H9 (cell line): ENCODE results near the gene ATP13A1. TPM values are rescaled to one million over a fixed set of nuclear protein-coding genes. Genes with fewer than 3 reads are reported as not detected.

Source experiments
- DNase-seq: peaks from one replicate; pipeline ENCODE4 v3.0.0-alpha.2; 2017
- H2AFZ ChIP-seq: one replicate; pipeline ENCODE4 v1.6.1; 2013; ENCODE audit warnings: mild to moderate bottlenecking, low read length, control low read depth, moderate library complexity
- H2AK5ac ChIP-seq: 2 replicates; pipeline ENCODE4 v1.6.1; 2013; ENCODE audit warnings: low read length, control low read depth, mixed read lengths; ENCODE audit not compliant: insufficient read length
- H2BK120ac ChIP-seq: one replicate; pipeline ENCODE4 v1.6.1; 2013; ENCODE audit warnings: low read depth, mild to moderate bottlenecking, low read length, control low read depth, inconsistent platforms; ENCODE audit not compliant: poor library complexity, severe bottlenecking
- H2BK12ac ChIP-seq: 2 replicates; pipeline ENCODE4 v1.6.1; 2013; ENCODE audit warnings: low read length, control low read depth, mixed read lengths, low read depth; ENCODE audit not compliant: insufficient read length
- H2BK15ac ChIP-seq: 2 replicates; pipeline ENCODE4 v1.6.1; 2013; ENCODE audit warnings: low read depth, low read length, control low read depth
- H2BK20ac ChIP-seq: one replicate; pipeline ENCODE4 v1.6.1; 2013; ENCODE audit warnings: low read depth, mild to moderate bottlenecking, low read length, control low read depth, inconsistent platforms; ENCODE audit not compliant: poor library complexity, severe bottlenecking
- H2BK5ac ChIP-seq: 2 replicates; pipeline ENCODE4 v1.6.1; 2013; ENCODE audit warnings: low read length, control low read depth, mixed read lengths; ENCODE audit not compliant: insufficient read length
- H3K14ac ChIP-seq: 2 replicates; pipeline ENCODE4 v1.6.1; 2013; ENCODE audit warnings: low read length, control low read depth; ENCODE audit not compliant: insufficient read depth
- H3K18ac ChIP-seq: 2 replicates; pipeline ENCODE4 v1.6.1; 2013; ENCODE audit warnings: low read depth, mild to moderate bottlenecking, mixed read lengths, low read length, control low read depth; ENCODE audit not compliant: insufficient read length
- H3K23ac ChIP-seq: 2 replicates; pipeline ENCODE4 v1.6.1; 2013; ENCODE audit warnings: low read length, control low read depth, mixed read lengths, low read depth; ENCODE audit not compliant: insufficient read length
- H3K23me2 ChIP-seq: 2 replicates; pipeline ENCODE4 v1.6.1; 2013; ENCODE audit warnings: low read depth, mild to moderate bottlenecking, mixed read lengths, low read length, control low read depth; ENCODE audit not compliant: insufficient read length, poor library complexity, severe bottlenecking
- H3K27ac ChIP-seq: 2 replicates; pipeline ENCODE4 v1.5.1; 2013; ENCODE audit warnings: low read length, control low read depth, mixed read lengths, low read depth; ENCODE audit not compliant: insufficient read length
- H3K27me3 ChIP-seq: 2 replicates; pipeline ENCODE4 v1.6.1; 2013; ENCODE audit warnings: low read length, control low read depth, inconsistent platforms; ENCODE audit not compliant: insufficient read depth
- H3K4ac ChIP-seq: 2 replicates; pipeline ENCODE4 v1.6.1; 2013; ENCODE audit warnings: low read depth, mild to moderate bottlenecking, control low read depth, inconsistent platforms, low read length, moderate library complexity
- H3K4me1 ChIP-seq: 2 replicates; pipeline ENCODE4 v1.6.1; 2013; ENCODE audit warnings: low read length, control low read depth, inconsistent platforms; ENCODE audit not compliant: insufficient read depth
- H3K4me2 ChIP-seq: 2 replicates; pipeline ENCODE4 v1.6.1; 2013; ENCODE audit warnings: low read length, control low read depth, mixed read lengths; ENCODE audit not compliant: insufficient read length, insufficient read depth
- H3K56ac ChIP-seq: 2 replicates; pipeline ENCODE4 v1.6.1; 2013; ENCODE audit warnings: low read depth, mild to moderate bottlenecking, mixed read lengths, low read length, control low read depth; ENCODE audit not compliant: insufficient read length
- H3K79me1 ChIP-seq: 2 replicates; pipeline ENCODE4 v1.6.1; 2013; ENCODE audit warnings: low read depth, mild to moderate bottlenecking, moderate library complexity, low read length, control low read depth, inconsistent platforms; ENCODE audit not compliant: insufficient read depth, poor library complexity, severe bottlenecking
- H3K79me2 ChIP-seq: 2 replicates; pipeline ENCODE4 v1.6.1; 2013; ENCODE audit warnings: low read length, control low read depth, inconsistent platforms; ENCODE audit not compliant: insufficient read depth
- H3K9ac ChIP-seq: 2 replicates; pipeline ENCODE4 v1.6.1; 2013; ENCODE audit warnings: low read length, control low read depth, mixed read lengths; ENCODE audit not compliant: insufficient read length; ENCODE audit errors: extremely low read depth
- H3K9me3 ChIP-seq: one replicate; pipeline ENCODE4 v1.6.1; 2013; ENCODE audit warnings: low read depth, low read length, inconsistent platforms; ENCODE audit not compliant: control insufficient read depth
- H3T11ph ChIP-seq: one replicate; pipeline ENCODE4 v1.6.1; 2013; ENCODE audit warnings: mild to moderate bottlenecking, low read length, control low read depth, inconsistent platforms
- H4K20me1 ChIP-seq: one replicate; pipeline ENCODE4 v1.6.1; 2013; ENCODE audit not compliant: control insufficient read depth, insufficient read length, insufficient read depth
- H4K5ac ChIP-seq: 2 replicates; pipeline ENCODE4 v1.6.1; 2013; ENCODE audit warnings: low read depth, mild to moderate bottlenecking, mixed read lengths, low read length, control low read depth; ENCODE audit not compliant: insufficient read length
- H4K8ac ChIP-seq: replicated peaks from 2 replicates; pipeline ENCODE4 v1.6.1; 2013; ENCODE audit warnings: low read length, control low read depth, mixed read lengths, low read depth; ENCODE audit not compliant: insufficient read length
- H4K91ac ChIP-seq: 2 replicates; pipeline ENCODE4 v1.6.1; 2013; ENCODE audit warnings: low read depth, mild to moderate bottlenecking, moderate library complexity, mixed read lengths, low read length, control low read depth; ENCODE audit not compliant: insufficient read length
- H3K27ac Mint-ChIP-seq, 3 experiments: 2 replicates in 2 of 3; 3 replicates in 1 of 3; pipeline ENCODE4 v1.8.0; 2020 to 2021; ENCODE audit warnings: mixed read lengths in 3 of 3, mild to moderate bottlenecking in 1 of 3, moderate library complexity in 1 of 3
- H3K27me3 Mint-ChIP-seq: 2 replicates; pipeline ENCODE4 v1.8.0; 2021; ENCODE audit warnings: low read depth, mild to moderate bottlenecking, moderate library complexity, mixed read lengths
- H3K36me3 Mint-ChIP-seq, 3 experiments: 2 replicates in 2 of 3; 3 replicates in 1 of 3; pipeline ENCODE4 v1.8.0; 2020 to 2021; ENCODE audit warnings: low read depth in 3 of 3, mixed read lengths in 3 of 3; ENCODE audit not compliant: insufficient read depth in 1 of 3
- H3K4me1 Mint-ChIP-seq, 2 experiments: 2 replicates each; pipeline ENCODE4 v1.8.0; 2020; ENCODE audit warnings: mixed read lengths in 2 of 2
- H3K4me3 Mint-ChIP-seq, 2 experiments: 2 replicates in 1 of 2; 3 replicates in 1 of 2; pipeline ENCODE4 v1.8.0; 2020 to 2021; ENCODE audit warnings: mild to moderate bottlenecking in 2 of 2, mixed read lengths in 2 of 2, moderate library complexity in 1 of 2
- H3K9me3 Mint-ChIP-seq, 2 experiments: 2 replicates in 1 of 2; 3 replicates in 1 of 2; pipeline ENCODE4 v1.8.0; 2020; ENCODE audit warnings: mild to moderate bottlenecking in 2 of 2, mixed read lengths in 2 of 2, moderate library complexity in 1 of 2
- WGBS: extraction: QIAGEN DNeasy Blood & Tissue Kit; methylation state at CpG from one replicate; pipeline ENCODE4 v1.1.7; 2013; ENCODE audit warnings: missing lambda C conversion rate, low lambda C conversion rate, mixed read lengths; ENCODE audit not compliant: insufficient read length; ENCODE audit errors: extremely low coverage; 5-methylcytosine and 5-hydroxymethylcytosine counted together
- total RNA-seq: library from RNA; stranded (reverse); gene quantifications from 2 replicates; pipeline ENCODE4 v1.2.1, GENCODE V29; 2021
- TF ChIP-seq, protein P1 (sequence below): fragments of 200-600 bp; sonication (generic); conservative IDR thresholded peaks from 3 replicates; pipeline ENCODE4 v1.8.0; 2021; ENCODE audit warnings: antibody characterized with exemption, mild to moderate bottlenecking

ATP13A1 gene
- total RNA-seq, 1 experiment from 2014 or later, result 67.8 TPM

DNA sequence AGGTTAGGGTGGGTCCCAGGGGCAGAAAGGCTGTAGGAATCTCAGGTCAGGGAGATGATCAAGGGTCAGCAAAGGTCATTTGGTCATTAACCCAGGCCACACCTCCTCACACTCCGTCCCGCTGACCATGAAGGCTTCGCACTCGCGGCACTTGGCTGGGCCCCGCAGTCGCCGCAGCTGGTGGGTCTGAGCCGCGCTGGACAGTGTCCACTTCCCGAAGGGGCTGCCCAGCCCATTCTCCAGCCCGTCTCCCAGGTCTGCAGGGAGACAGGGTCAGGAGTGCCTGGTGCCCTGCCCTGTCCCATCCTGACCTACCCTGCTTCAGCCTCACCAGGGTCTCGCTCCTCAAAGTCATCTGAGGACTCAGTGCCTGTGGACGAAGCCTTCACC is 28.2 kb downstream of the ATP13A1 start:
- peaks cover 9 to 39% (median 32%) of the 10 kb centered on the region in 3 experiments; a peak in 6 of 7 replicates for H3K36me3 Mint-ChIP-seq
- TF ChIP-seq, protein P1, sequence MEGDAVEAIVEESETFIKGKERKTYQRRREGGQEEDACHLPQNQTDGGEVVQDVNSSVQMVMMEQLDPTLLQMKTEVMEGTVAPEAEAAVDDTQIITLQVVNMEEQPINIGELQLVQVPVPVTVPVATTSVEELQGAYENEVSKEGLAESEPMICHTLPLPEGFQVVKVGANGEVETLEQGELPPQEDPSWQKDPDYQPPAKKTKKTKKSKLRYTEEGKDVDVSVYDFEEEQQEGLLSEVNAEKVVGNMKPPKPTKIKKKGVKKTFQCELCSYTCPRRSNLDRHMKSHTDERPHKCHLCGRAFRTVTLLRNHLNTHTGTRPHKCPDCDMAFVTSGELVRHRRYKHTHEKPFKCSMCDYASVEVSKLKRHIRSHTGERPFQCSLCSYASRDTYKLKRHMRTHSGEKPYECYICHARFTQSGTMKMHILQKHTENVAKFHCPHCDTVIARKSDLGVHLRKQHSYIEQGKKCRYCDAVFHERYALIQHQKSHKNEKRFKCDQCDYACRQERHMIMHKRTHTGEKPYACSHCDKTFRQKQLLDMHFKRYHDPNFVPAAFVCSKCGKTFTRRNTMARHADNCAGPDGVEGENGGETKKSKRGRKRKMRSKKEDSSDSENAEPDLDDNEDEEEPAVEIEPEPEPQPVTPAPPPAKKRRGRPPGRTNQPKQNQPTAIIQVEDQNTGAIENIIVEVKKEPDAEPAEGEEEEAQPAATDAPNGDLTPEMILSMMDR, result no peak
- no peaks in the 10 kb centered on the region for H3K4me1 ChIP-seq

More for the DNA sequence above, 28.2 kb downstream of the ATP13A1 start:
- DNase-seq, result no peak
- H3K4me3 Mint-ChIP-seq, result peak overlapping the region in 1 of 2 experiments; percentile 38; a peak in 1 of 5 replicates
- Histone ChIP-seq H3K4me2 (no peak overlapping the region), H3T11ph (no peak overlapping the region), H2AK5ac (no peak overlapping the region), H3K23me2 (no peaks in the 10 kb centered on the region), H3K23ac (no peak overlapping the region), H3K56ac (no peak overlapping the region), H3K18ac (no peak overlapping the region), H2BK20ac (no peak overlapping the region), H2BK5ac (no peak overlapping the region), H2BK12ac (no peak overlapping the region), H4K8ac (no peak overlapping the region), H3K27ac (no peak overlapping the region), H2AFZ (no peak overlapping the region), H2BK15ac (no peak overlapping the region), H3K27me3 (no peaks in the 10 kb centered on the region), H3K9ac (no peak overlapping the region), H3K9me3 (no peaks in the 10 kb centered on the region), H3K4ac (no peak overlapping the region), H4K91ac (no peak overlapping the region), H2BK120ac (no peak overlapping the region), H4K5ac (no peak overlapping the region), H3K79me2 (no peaks in the 10 kb centered on the region), H3K14ac (no peak overlapping the region), H4K20me1 (no peaks in the 10 kb centered on the region), H3K79me1 (no peaks in the 10 kb centered on the region)
- no CpG with 5 or more reads among the region's 14 CpGs for WGBS
- H3K9me3 Mint-ChIP-seq, result no peaks in the 10 kb centered on the region; a peak in 1 of 5 replicates
- peak overlapping the region in 1 of 3 experiments; percentile 59; a peak in 1 of 7 replicates for H3K27ac Mint-ChIP-seq
- peaks cover 0 to 4% of the 10 kb centered on the region in 2 experiments; a peak in 1 of 4 replicates for H3K4me1 Mint-ChIP-seq
- H3K27me3 Mint-ChIP-seq, result no peaks in the 10 kb centered on the region
